SW 1271 (cell line): ENCODE measurements around the gene HIP1.
A peak's percentile ranks its signal among the peaks of the same experiment; 100 is the strongest.
"Not testable (repeated sequence)": the region's sequence is repeated elsewhere in the genome, so short reads cannot be mapped to it uniquely, and the experiment has no call there.

Experiments
- DNase-seq, 2 experiments: peaks; one replicate each; lab custom pipeline; 2025; lab: John Stamatoyannopoulos, UW

HIP1 gene

GRCh38 chr7:75573477-75574019, 165.2 kb downstream of the HIP1 start:
- DNase-seq: no peak

GRCh38 chr7:75572814-75573213, 165.9 kb downstream of the HIP1 start:
- no peak for DNase-seq

GRCh38 chr7:75572396-75572795, 166.3 kb downstream of the HIP1 start:
- DNase-seq: no peak

GRCh38 chr7:75571209-75571608, 167.5 kb downstream of the HIP1 start:
- no peak for DNase-seq

- DNase-seq: not testable (repeated sequence)
These were observed 169.0 kb downstream of the HIP1 start for GRCh38 chr7:75569629-75570282.

GRCh38 chr7:75567948-75568595, 170.7 kb downstream of the HIP1 start:
- DNase-seq: no peak

- peak in 1 of 2 experiments; percentile 60 for DNase-seq
These were observed 173.5 kb downstream of the HIP1 start for GRCh38 chr7:75565132-75565837.

GRCh38 chr7:75563171-75563570, 175.6 kb downstream of the HIP1 start:
- DNase-seq: no peak

- DNase-seq: no peak
These were observed 178.8 kb downstream of the HIP1 start for GRCh38 chr7:75559976-75560365.

GRCh38 chr7:75559355-75559975, 179.3 kb downstream of the HIP1 start:
- no peak for DNase-seq

GRCh38 chr7:75556835-75557234, 181.9 kb downstream of the HIP1 start:
- not testable (repeated sequence) for DNase-seq

GRCh38 chr7:75555736-75556135, 183.0 kb downstream of the HIP1 start:
- no peak for DNase-seq

GRCh38 chr7:75546237-75547015, 192.3 kb downstream of the HIP1 start:
- DNase-seq: no peak

- DNase-seq: no peak
These were observed 201.0 kb downstream of the HIP1 start for GRCh38 chr7:75537731-75538130.

GRCh38 chr7:75536940-75537538, 201.7 kb downstream of the HIP1 start:
- DNase-seq: no peak

GRCh38 chr7:75536491-75536890, 202.2 kb downstream of the HIP1 start:
- DNase-seq: no peak

GRCh38 chr7:75534727-75535307, 203.9 kb downstream of the HIP1 start:
- no peak for DNase-seq

GRCh38 chr7:75533926-75534325, 204.8 kb downstream of the HIP1 start:
- no peak for DNase-seq

GRCh38 chr7:75532639-75533038, 206.1 kb downstream of the HIP1 start:
- DNase-seq: no peak

GRCh38 chr7:75531359-75531821, 207.4 kb downstream of the HIP1 start:
- DNase-seq: no peak
